Osteocyte (in vitro differentiated cells): ENCODE results near the gene RILPL2. TPM values are rescaled to one million over a fixed set of nuclear protein-coding genes. Genes with fewer than 3 reads are reported as not detected.
"Not testable (repeated sequence)": the region's sequence is repeated elsewhere in the genome, so short reads cannot be mapped to it uniquely, and the experiment has no call there.

Experiments
- DNase-seq: peaks from one replicate; pipeline ENCODE4 v3.0.0; 2021; ENCODE audit warnings: mixed read lengths; ENCODE audit not compliant: unreplicated experiment; ENCODE audit errors: extremely low spot score
- H3K27ac Mint-ChIP-seq: one replicate; pipeline ENCODE4 v1.8.0; 2021; ENCODE audit warnings: mild to moderate bottlenecking, mixed read lengths; ENCODE audit not compliant: unreplicated experiment
- H3K27me3 Mint-ChIP-seq: one replicate; pipeline ENCODE4 v1.8.0; 2021; ENCODE audit warnings: mixed read lengths; ENCODE audit not compliant: unreplicated experiment
- H3K36me3 Mint-ChIP-seq: one replicate; pipeline ENCODE4 v1.8.0; 2021; ENCODE audit warnings: mixed read lengths; ENCODE audit not compliant: unreplicated experiment
- H3K4me1 Mint-ChIP-seq: one replicate; pipeline ENCODE4 v1.8.0; 2021; ENCODE audit warnings: mixed read lengths; ENCODE audit not compliant: unreplicated experiment
- H3K4me3 Mint-ChIP-seq: one replicate; pipeline ENCODE4 v1.8.0; 2021; ENCODE audit warnings: mild to moderate bottlenecking, moderate library complexity, mixed read lengths; ENCODE audit not compliant: unreplicated experiment
- H3K9me3 Mint-ChIP-seq: one replicate; pipeline ENCODE4 v1.8.0; 2021; ENCODE audit warnings: mixed read lengths; ENCODE audit not compliant: unreplicated experiment
- CTCF ChIP-seq: fragments of 200-600 bp; sonication (generic); IDR thresholded peaks from 2 replicates; pipeline ENCODE4 v1.5.0; 2021; ENCODE audit warnings: antibody characterized with exemption, mild to moderate bottlenecking, moderate library complexity
- total RNA-seq: library from RNA; stranded (reverse); gene quantifications from 2 replicates; pipeline ENCODE4 v1.2.1, GENCODE V29; 2021

The RILPL2 gene
- total RNA-seq, 1 donor from 2014 or later = 4.1 TPM

DNA sequence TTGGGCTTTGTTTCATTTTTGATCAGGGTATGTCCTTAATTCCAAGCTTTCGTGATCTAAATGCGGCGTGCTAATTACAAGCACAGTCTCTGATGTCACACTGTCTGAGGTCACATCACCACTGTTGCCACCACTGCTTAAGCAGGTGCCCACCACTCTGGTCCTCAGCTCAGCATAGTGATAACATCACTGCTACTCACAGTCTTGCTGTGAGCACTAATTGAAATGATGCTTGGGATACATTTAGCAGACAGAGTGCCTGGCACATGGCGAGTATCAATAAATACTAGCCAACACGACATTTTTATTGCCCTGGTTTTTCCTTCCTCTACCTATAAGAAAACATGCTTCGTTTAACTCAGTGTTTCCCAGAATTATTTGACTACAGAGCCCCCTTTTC, 7.9 kb downstream of the RILPL2 start:
- Mint-ChIP-seq H3K36me3 (peaks cover 13% of the 10 kb centered on the region), H3K4me3 (no peak overlapping the region), H3K27me3 (no peaks in the 10 kb centered on the region), H3K9me3 (no peaks in the 10 kb centered on the region), H3K4me1 (peaks cover 7% of the 10 kb centered on the region), H3K27ac (no peak overlapping the region)
- no peak for TF ChIP-seq CTCF
- DNase-seq = no peak

DNA sequence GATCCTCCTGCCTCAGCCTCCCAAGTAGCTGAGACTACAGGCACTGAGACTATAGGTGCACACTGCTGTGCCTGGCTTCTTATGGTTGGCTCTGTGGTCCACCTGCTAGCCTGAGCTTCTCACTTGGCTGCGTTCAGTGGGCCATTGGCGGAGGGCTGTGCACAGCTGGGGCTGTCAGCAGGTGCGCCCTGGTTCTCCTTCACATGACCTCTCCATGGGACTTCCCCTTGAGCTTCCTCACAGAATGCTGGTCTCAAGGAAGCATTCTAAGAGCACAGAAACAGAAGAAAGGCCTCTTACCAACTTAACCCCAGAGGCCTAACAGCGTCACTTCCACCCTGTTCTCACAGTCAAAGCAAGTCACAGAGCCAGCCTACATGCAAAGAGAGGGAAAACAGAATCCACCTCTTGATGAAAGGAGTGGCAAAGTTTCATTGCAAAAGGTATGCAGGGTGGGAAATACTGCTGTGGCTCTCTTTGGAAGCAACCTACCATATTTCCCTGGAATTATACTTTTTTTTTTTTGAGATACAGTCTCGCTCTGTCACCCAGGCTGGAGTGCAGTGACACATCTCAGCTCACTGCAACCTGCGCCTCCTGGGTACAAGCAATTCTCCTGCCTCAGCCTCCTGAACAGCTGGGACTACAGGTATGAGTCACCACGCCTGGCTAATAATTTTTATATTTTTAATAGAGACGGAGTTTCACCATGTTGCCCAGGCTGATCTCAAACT, 9.3 kb downstream of the RILPL2 start:
- Mint-ChIP-seq H3K36me3 (peaks cover 15% of the 10 kb centered on the region), H3K4me3 (no peak overlapping the region), H3K9me3 (no peaks in the 10 kb centered on the region), H3K27me3 (no peaks in the 10 kb centered on the region), H3K4me1 (no peaks in the 10 kb centered on the region), H3K27ac (no peak overlapping the region)
- TF ChIP-seq CTCF = no peak
- no peak for DNase-seq

DNA sequence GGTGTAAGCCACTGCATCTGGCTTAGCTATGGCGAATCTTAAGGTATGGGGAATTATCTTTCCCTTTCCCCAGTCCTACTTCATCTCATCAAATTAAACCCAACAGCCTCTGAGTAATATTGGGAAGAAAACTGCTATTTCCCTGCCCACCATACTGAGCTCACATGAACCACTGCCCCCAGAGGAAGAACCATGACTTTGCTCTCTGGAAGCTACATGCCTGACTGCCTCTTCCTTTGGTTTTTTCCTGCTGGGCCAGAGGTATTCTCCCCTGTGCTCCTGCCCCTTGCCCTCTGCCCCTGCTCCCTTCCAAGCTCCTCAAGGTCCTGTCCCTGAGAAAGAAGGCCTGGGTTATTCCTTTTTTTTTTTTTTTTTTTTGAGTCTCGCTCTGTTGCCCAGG, 15.2 kb downstream of the RILPL2 start:
- H3K36me3 Mint-ChIP-seq = peaks cover 13% of the 10 kb centered on the region
- DNase-seq = no peak
- TF ChIP-seq CTCF = no peak
- H3K4me3 Mint-ChIP-seq = no peak overlapping the region
- no peak overlapping the region for H3K27ac Mint-ChIP-seq
- no peaks in the 10 kb centered on the region for H3K27me3 Mint-ChIP-seq
- no peaks in the 10 kb centered on the region for H3K4me1 Mint-ChIP-seq
- H3K9me3 Mint-ChIP-seq = no peaks in the 10 kb centered on the region

DNA sequence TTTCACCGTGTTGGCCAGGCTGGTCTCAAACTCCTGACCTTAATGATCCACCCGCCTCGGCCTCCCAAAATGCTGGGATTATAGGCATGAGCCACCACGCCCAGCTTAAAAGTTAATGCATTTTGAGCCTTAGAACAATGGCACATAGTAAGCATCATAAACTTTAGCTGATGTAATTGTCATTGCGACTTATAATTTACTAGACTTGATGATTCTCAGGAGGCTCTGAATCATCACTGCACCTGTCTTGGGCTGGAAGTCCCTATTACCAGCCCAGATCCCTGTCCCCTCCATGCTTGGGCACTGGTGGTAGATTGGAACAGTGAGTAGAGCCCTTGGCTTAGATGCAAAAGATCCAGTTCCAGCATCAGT, 26.5 kb downstream of the RILPL2 start:
- H3K27ac Mint-ChIP-seq = no peak overlapping the region
- peaks cover 13% of the 10 kb centered on the region for H3K36me3 Mint-ChIP-seq
- H3K27me3 Mint-ChIP-seq = no peaks in the 10 kb centered on the region
- TF ChIP-seq CTCF = no peak
- H3K4me1 Mint-ChIP-seq = no peaks in the 10 kb centered on the region
- no peaks in the 10 kb centered on the region for H3K9me3 Mint-ChIP-seq
- H3K4me3 Mint-ChIP-seq = no peak overlapping the region
- no peak for DNase-seq

GRCh38 chr12:123409284-123410040, 27.0 kb downstream of the RILPL2 start:
- DNase-seq, H3K9me3 Mint-ChIP-seq, H3K27ac Mint-ChIP-seq, H3K4me3 Mint-ChIP-seq, H3K4me1 Mint-ChIP-seq, H3K27me3 Mint-ChIP-seq: not testable (repeated sequence)
- peaks cover 13% of the 10 kb centered on the region for H3K36me3 Mint-ChIP-seq

GRCh38 chr12:123408619-123409018, 27.9 kb downstream of the RILPL2 start:
- not testable (repeated sequence) for DNase-seq, H3K27me3 Mint-ChIP-seq, H3K4me1 Mint-ChIP-seq, H3K9me3 Mint-ChIP-seq, H3K27ac Mint-ChIP-seq, H3K4me3 Mint-ChIP-seq
- peaks cover 20% of the 10 kb centered on the region for H3K36me3 Mint-ChIP-seq

- H3K27ac Mint-ChIP-seq, H3K4me1 Mint-ChIP-seq, DNase-seq, H3K4me3 Mint-ChIP-seq, H3K9me3 Mint-ChIP-seq, H3K27me3 Mint-ChIP-seq: not testable (repeated sequence)
- H3K36me3 Mint-ChIP-seq = peaks cover 26% of the 10 kb centered on the region
Observed at GRCh38 chr12:123407934-123408333, 28.6 kb downstream of the RILPL2 start.

DNA sequence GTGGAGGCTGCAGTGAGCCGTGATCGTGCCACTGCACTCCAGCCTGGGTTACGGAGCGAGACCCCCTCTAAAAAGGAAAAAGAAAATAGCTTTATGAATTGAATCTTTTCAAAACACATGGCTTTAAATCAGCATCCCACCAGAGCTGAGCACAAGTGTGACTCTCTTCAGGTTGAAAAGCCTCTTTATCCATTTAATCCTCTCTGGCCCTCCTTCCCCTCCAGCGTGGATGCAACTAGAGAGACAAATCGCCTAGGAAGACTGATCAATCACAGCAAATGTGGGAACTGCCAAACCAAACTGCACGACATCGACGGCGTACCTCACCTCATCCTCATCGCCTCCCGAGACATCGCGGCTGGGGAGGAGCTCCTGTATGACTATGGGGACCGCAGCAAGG, 29.2 kb downstream of the RILPL2 start:
- not testable (repeated sequence) for H3K9me3 Mint-ChIP-seq, H3K4me1 Mint-ChIP-seq, H3K27ac Mint-ChIP-seq, H3K4me3 Mint-ChIP-seq, DNase-seq, H3K27me3 Mint-ChIP-seq
- peaks cover 30% of the 10 kb centered on the region for H3K36me3 Mint-ChIP-seq
